Heart right ventricle (tissue), 16 donors: Measurements from ENCODE around the gene TRIM41. TPM values are rescaled to one million over a fixed set of nuclear protein-coding genes. Genes with fewer than 3 reads are reported as not detected.

Experiments used
- ATAC-seq, 8 donors: fragments of 200-7000 bp; cut with Tn5 transposase; one replicate each; pipeline ENCODE4 v1.9.1; 2020; ENCODE audit warnings: mild to moderate bottlenecking in 8 of 8, moderate library complexity in 8 of 8, moderate number of reproducible peaks in 1 of 8
- DNase-seq, 2 donors: peaks; one replicate each; pipeline ENCODE4 v3.0.0-alpha.2; 2020
- H3K27ac ChIP-seq, 10 donors: fragments of 200-600 bp; sonication (generic) in 2 of 10; one replicate each; pipeline versions ENCODE4 v1.5.0 to v1.8.0; 2020 to 2022; ENCODE audit warnings: mild to moderate bottlenecking in 3 of 10
- H3K27me3 ChIP-seq, 7 donors: fragments of 200-600 bp; one replicate each; pipeline ENCODE4 v1.8.0; 2021 to 2022; ENCODE audit warnings: mild to moderate bottlenecking in 2 of 7
- H3K36me3 ChIP-seq, 9 donors: fragments of 200-600 bp; sonication (generic) in 1 of 9; one replicate each; pipeline versions ENCODE4 v1.5.0 to v1.8.0; 2020 to 2022; ENCODE audit warnings: mild to moderate bottlenecking in 2 of 9
- H3K4me1 ChIP-seq, 9 donors: fragments of 200-600 bp; sonication (generic) in 1 of 9; one replicate each; pipeline versions ENCODE4 v1.5.0 to v1.8.0; 2020 to 2022; ENCODE audit warnings: mild to moderate bottlenecking in 4 of 9
- H3K4me3 ChIP-seq, 10 donors: fragments of 200-600 bp; sonication (generic) in 2 of 10; one replicate each; pipeline versions ENCODE4 v1.5.0 to v1.8.0; 2020 to 2022; ENCODE audit warnings: mild to moderate bottlenecking in 7 of 10, moderate library complexity in 2 of 10
- H3K9me3 ChIP-seq, 11 donors: fragments of 200-600 bp in 10 of 11; sonication (generic) in 2 of 11; one replicate each; pipeline versions ENCODE4 v1.5.0 to v1.8.0; 2013 to 2022; ENCODE audit warnings: mild to moderate bottlenecking in 2 of 11, control low read depth in 1 of 11, moderate library complexity in 1 of 11
- WGBS, 2 donors: extraction: QIAGEN DNeasy Blood & Tissue Kit; methylation state at CpG; one replicate each; pipeline ENCODE4 v1.1.7; 2013; ENCODE audit warnings: inconsistent platforms in 1 of 2; 5-methylcytosine and 5-hydroxymethylcytosine counted together
- intact Hi-C, 10 donors: fragments of 100-400 bp; cut with DNase I; formaldehyde crosslinking; loops; one replicate each; pipeline versions ENCODE4 v1.11.1 to v1.14.2; 2022
- polyA plus RNA-seq, 2 donors: library from polyadenylated mRNA; stranded (reverse); fragments of 200-250 nt; gene quantifications; one replicate each; pipeline ENCODE4 v1.2.3, GENCODE V29; 2013
- total RNA-seq, 10 donors: library from RNA; stranded (reverse); fragmentation: NEBNext Ultra II Directional in 3 of 10; extraction: Animal tissue kit (Norgen Biotek cat#: 25700) in 3 of 10; gene quantifications; one replicate each; pipeline versions ENCODE4 v1.2.1 to v1.2.4, GENCODE V29; 2021 to 2023
- TF ChIP-seq, protein P1 (sequence below), 9 donors: fragments of 200-600 bp; sonication (generic) in 2 of 9; IDR thresholded peaks; one replicate each; pipeline versions ENCODE4 v1.5.0 to v1.8.0; 2021 to 2022; ENCODE audit warnings: antibody characterized with exemption in 9 of 9, mild to moderate bottlenecking in 5 of 9, moderate library complexity in 1 of 9
- donor health status: Arrhythmogenic right ventricular cardiomyopathy.
- donor health status: ischemic (EF 13 %, LVEDD 7.1; RV severe dilation, severe dysfunction).
- donor health status: healthy with polysubstance abuse.
- donor health status: DM: no; HTN: yes; CAD: no.
- donor health status: DM: no; HTN: no; CAD: no.
- donor health status: ischemic (EF 25% LVEDD 6.9; RV normal size, moderate dysfunction).
- donor health status: ischemic (EF 25% LVEDD 5.7; RV mildly dilated, moderate dysfunction).
- donor health status: healthy.
- donor health status: DM: yes; HTN: yes; CAD: no.
- donor health status: Ischemic cardiomyopathy.
- donor health status: ischemic (EF 35%, LVEDD 5.7; RV mildly dilated, moderate dysfunction).
- donor health status: nonischemic (EF 11% LVEDD 7.7; RV severe dilation, severe dysfunction).
- donor health status: DM: yes; HTN: yes; CAD: no.
- donor health status: PGD.
- donor health status: ischemic (EF 29% LVEDD 5.4; RV normal size, mild dysfunction).
- donor health status: nonischemic (EF 23%, LVEDD 6.1; RV moderate dilation, normal function).

The TRIM41 gene
- total and polyA plus RNA-seq, 12 donors, result 12.1 to 28.2 (median 25.2) TPM

DNA sequence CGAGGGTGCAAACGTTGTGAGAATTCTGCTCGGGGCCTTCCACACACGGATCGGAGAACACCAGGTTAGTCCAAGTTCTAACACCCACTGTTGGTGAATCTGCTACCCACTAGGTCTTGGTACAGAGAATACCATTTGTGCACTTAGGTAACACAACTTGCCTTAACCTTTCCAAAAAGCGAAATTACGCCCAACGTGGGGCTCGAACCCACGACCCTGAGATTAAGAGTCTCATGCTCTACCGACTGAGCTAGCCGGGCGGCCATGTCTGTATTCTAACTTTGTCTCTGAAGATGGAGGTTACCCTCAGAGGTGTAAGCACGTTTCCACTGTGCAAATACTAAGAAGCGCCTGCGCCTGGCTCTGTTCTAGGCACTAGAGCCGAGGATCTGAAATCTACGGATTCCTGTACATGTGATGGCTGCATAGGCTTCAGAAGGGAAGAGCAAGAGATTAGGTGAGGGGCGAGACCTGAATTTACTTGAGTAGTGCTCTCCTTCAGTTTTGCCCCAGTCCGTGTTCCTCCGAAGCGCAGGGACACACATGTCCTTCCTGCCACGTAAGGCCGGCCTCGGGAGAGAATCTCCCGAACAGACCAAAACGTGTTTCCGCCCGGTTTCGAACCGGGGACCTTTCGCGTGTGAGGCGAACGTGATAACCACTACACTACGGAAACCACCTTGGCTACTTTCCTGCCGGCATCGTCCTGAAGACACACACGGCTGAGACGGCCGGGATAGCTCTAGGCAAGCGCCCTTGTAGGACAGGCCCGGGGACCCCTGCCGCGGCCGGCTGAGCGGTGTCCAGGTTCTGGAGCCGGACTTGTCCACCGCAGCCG lies 1.1 kb upstream of the TRIM41 start:
- peak; percentile 91 to 94 for DNase-seq
- H3K36me3 ChIP-seq, result peaks cover 0 to 7% (median 0%) of the 10 kb centered on the region in 9 donors
- H3K27me3 ChIP-seq, result peaks cover 0 to 7% (median 0%) of the 10 kb centered on the region in 7 donors
- TF ChIP-seq, protein P1, sequence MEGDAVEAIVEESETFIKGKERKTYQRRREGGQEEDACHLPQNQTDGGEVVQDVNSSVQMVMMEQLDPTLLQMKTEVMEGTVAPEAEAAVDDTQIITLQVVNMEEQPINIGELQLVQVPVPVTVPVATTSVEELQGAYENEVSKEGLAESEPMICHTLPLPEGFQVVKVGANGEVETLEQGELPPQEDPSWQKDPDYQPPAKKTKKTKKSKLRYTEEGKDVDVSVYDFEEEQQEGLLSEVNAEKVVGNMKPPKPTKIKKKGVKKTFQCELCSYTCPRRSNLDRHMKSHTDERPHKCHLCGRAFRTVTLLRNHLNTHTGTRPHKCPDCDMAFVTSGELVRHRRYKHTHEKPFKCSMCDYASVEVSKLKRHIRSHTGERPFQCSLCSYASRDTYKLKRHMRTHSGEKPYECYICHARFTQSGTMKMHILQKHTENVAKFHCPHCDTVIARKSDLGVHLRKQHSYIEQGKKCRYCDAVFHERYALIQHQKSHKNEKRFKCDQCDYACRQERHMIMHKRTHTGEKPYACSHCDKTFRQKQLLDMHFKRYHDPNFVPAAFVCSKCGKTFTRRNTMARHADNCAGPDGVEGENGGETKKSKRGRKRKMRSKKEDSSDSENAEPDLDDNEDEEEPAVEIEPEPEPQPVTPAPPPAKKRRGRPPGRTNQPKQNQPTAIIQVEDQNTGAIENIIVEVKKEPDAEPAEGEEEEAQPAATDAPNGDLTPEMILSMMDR (IDR thresholded peaks at IDR 0.05), result no peak
- no peaks in the 10 kb centered on the region for H3K9me3 ChIP-seq
- intact Hi-C loops, result loop anchor here in 7 of 10 donors (1.0 to 2.0 kb wide), 6 partner anchors 15 to 39 kb away; partner anchors contain the start of gene TRIM52 (in 1 of the 7)
- H3K27ac ChIP-seq, result peak overlapping the region; percentile 84 to 99 (median 96)
- H3K4me1 ChIP-seq, result peaks cover under 1 to 54% (median 18%) of the 10 kb centered on the region in 9 donors
- H3K4me3 ChIP-seq, result peak overlapping the region; percentile 32 to 96 (median 78)
- ATAC-seq, result peak; percentile 57 to 81 (median 72)
- 4 to 7% methylated on average over 50 of the region's 50 CpGs for WGBS, 2 donors

DNA sequence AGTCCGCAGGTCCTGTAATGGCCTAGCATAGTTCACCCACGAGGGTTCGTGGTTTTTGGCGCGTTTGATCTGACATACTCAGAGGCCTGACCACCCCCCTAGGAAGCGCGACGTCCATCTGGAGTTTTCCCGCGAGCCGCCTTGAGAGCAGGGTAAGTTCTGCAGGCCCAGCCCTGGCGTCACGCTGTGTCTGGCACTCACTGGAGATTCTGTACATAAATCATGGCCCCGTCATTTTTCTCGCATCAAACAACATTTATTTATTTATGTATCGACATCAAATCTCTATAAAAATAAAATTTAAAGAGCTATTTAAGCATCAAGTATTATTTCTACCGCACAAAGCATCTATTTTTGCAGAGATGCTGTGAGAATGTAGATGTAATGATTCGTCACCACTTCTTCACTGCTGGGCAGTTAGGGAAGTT lies 437 bp upstream of the TRIM41 start:
- H3K27me3 ChIP-seq, result peaks cover 0 to 3% (median 0%) of the 10 kb centered on the region in 7 donors
- H3K4me1 ChIP-seq, result peaks cover 0 to 48% (median 12%) of the 10 kb centered on the region in 9 donors
- TF ChIP-seq, protein P1 (IDR thresholded peaks at IDR 0.05), result peak in 1 of 9 donors; percentile 31
- WGBS, 2 donors, result 0 to 1% methylated on average over 18 of the region's 18 CpGs
- ATAC-seq, result peak; percentile 3 to 18 (median 8)
- H3K4me3 ChIP-seq, result peak overlapping the region; percentile 32 to 96 (median 78)
- no peak for DNase-seq
- H3K9me3 ChIP-seq, result no peaks in the 10 kb centered on the region
- peaks cover 0 to 14% (median 0%) of the 10 kb centered on the region in 9 donors for H3K36me3 ChIP-seq
- intact Hi-C loops, result loop anchor here in 8 of 10 donors (1.0 to 2.0 kb wide), 9 partner anchors 16 to 39 kb away; partner anchors contain the start of genes RACK1 (in 4 of the 8) and TRIM52 (in 2 of the 8)
- peak overlapping the region; percentile 84 to 99 (median 96) for H3K27ac ChIP-seq

DNA sequence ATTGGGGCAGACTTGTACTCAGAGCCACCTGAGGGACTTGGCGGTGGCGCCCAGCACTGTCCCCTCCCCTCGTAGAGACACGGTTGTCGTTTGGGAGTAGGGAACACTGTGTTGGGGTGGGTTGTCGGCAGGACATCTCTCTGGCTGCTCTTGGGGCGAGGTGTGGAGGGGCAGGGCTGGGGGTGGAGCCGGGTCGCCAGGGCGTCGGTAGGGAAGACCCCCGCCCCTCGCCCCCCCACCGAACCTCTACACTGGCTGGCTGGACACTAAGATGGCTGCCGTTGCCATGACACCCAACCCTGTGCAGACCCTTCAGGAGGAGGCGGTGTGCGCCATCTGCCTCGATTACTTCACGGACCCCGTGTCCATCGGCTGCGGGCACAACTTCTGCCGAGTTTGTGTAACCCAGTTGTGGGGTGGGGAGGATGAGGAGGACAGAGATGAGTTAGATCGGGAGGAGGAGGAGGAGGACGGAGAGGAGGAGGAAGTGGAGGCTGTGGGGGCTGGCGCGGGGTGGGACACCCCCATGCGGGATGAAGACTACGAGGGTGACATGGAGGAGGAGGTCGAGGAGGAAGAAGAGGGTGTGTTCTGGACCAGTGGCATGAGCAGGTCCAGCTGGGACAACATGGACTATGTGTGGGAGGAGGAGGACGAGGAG lies 778 bp downstream of the TRIM41 start:
- no peaks in the 10 kb centered on the region for H3K9me3 ChIP-seq
- H3K27me3 ChIP-seq, result no peaks in the 10 kb centered on the region
- TF ChIP-seq, protein P1 (IDR thresholded peaks at IDR 0.05), result no peak
- intact Hi-C loops, result loop anchor here in 8 of 10 donors (1.0 to 2.0 kb wide), 9 partner anchors 17 to 37 kb away; partner anchors contain the start of genes RACK1 (in 5 of the 8) and TRIM52 (in 2 of the 8)
- H3K4me1 ChIP-seq, result peaks cover 0 to 36% (median 11%) of the 10 kb centered on the region in 9 donors
- H3K36me3 ChIP-seq, result peaks cover 0 to 25% (median 0%) of the 10 kb centered on the region in 9 donors
- peak overlapping the region; percentile 84 to 99 (median 96) for H3K27ac ChIP-seq
- ATAC-seq (peak in 6 of 8 donors; percentile 0 to 39 (median 5)), DNase-seq (peak in 1 of 2 donors; percentile 55)
- peak overlapping the region; percentile 53 to 96 (median 84) for H3K4me3 ChIP-seq
- 1 to 2% methylated on average over 30 to 31 of the region's 31 CpGs for WGBS, 2 donors
